Measurements from ENCODE around the gene TYMP. TPM values are rescaled to one million over a fixed set of nuclear protein-coding genes. Genes with fewer than 3 reads are reported as not detected.
A peak's percentile ranks its signal among the peaks of the same experiment; 100 is the strongest.

TYMP gene
- total RNA-seq, 4 donors from 2014 or later: 4.4 to 21.5 (median 15.6) TPM

DNA sequence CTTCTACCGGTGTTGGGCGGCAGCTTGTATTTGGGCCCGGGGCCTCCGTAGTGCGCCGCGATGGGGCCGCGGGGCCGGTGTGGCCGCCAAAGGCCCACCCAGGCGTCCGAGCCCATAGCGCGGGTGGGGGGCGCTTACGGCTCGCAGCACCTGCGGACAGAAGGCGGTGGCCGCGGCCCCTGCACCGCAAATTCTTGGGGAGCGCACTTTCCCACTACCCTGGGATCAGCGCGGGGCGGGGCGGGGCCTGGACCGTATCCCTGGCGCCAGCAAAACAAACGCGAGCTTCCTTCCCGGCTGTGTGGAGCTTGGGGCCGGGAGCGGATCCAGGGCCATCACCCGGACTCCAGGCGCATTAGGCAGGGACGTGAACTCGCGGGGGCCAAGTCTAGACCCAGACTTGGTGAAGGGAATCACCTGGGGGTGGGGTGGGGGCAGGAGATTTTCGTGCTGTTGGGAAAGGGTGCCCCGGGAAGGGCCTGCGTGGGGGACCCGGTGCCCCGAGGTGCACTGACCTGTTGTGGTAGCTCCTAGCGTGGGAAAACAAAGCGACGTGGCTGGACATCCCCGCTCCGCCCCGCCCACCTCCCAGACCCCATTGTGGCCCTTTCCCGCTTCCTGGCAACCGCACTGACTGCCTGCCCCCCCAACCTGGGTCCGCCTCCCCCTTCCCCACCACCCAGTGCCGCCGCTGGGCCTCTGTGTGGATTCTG, 2.3 kb upstream of the TYMP start:
- TF ChIP-seq POLR2A (IDR thresholded peaks at IDR 0.05): peak in 1 of 2 donors; percentile 46
- TF ChIP-seq, protein P1, sequence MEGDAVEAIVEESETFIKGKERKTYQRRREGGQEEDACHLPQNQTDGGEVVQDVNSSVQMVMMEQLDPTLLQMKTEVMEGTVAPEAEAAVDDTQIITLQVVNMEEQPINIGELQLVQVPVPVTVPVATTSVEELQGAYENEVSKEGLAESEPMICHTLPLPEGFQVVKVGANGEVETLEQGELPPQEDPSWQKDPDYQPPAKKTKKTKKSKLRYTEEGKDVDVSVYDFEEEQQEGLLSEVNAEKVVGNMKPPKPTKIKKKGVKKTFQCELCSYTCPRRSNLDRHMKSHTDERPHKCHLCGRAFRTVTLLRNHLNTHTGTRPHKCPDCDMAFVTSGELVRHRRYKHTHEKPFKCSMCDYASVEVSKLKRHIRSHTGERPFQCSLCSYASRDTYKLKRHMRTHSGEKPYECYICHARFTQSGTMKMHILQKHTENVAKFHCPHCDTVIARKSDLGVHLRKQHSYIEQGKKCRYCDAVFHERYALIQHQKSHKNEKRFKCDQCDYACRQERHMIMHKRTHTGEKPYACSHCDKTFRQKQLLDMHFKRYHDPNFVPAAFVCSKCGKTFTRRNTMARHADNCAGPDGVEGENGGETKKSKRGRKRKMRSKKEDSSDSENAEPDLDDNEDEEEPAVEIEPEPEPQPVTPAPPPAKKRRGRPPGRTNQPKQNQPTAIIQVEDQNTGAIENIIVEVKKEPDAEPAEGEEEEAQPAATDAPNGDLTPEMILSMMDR (IDR thresholded peaks at IDR 0.05): no peak
- Histone ChIP-seq H3K4me3 (peak overlapping the region; percentile 39 to 40), H3K36me3 (no peaks in the 10 kb centered on the region), H3K27me3 (peaks cover 4 to 24% of the 10 kb centered on the region in 2 donors), H3K27ac (peak overlapping the region; percentile 77 to 85), H3K4me1 (peaks cover 0 to 11% of the 10 kb centered on the region in 2 donors), H3K9me3 (no peaks in the 10 kb centered on the region)
- intact Hi-C loops (cut with DNase I; ENCODE audit: low total_unique reads): no loop called here
- DNase-seq: peak; percentile 66 to 72

DNA sequence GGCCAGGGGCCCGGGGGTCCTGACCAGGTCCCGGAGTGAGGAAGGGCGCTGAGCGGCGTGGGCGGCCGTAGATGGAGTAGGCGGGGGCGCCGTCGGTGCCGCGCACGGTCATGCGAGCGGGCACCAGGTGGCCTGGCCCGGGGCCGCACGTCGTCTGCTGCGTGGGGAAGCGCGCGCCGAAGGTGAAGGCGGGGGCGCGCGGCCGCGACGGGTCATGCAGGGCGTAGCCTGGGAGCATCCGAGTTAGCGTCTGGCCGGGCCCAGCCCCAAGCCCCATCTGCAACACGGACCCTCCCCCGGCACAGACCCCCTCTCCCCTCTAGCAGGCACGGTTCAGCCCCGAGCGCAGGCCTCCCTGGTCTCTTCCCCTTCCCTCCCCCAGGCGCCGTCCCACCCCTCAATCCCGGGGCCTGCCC, 1.7 kb upstream of the TYMP start:
- H3K27ac ChIP-seq: peak overlapping the region; percentile 77 to 85
- peaks cover 0 to 11% of the 10 kb centered on the region in 2 donors for H3K4me1 ChIP-seq
- peak overlapping the region; percentile 39 to 40 for H3K4me3 ChIP-seq
- intact Hi-C loops (cut with DNase I; ENCODE audit: low total_unique reads): no loop called here
- TF ChIP-seq, protein P1 (IDR thresholded peaks at IDR 0.05): no peak
- TF ChIP-seq POLR2A (IDR thresholded peaks at IDR 0.05): no peak
- H3K36me3 ChIP-seq: no peaks in the 10 kb centered on the region
- DNase-seq: peak in 1 of 2 donors; percentile 45
- no peaks in the 10 kb centered on the region for H3K9me3 ChIP-seq
- peaks cover 4 to 24% of the 10 kb centered on the region in 2 donors for H3K27me3 ChIP-seq

DNA sequence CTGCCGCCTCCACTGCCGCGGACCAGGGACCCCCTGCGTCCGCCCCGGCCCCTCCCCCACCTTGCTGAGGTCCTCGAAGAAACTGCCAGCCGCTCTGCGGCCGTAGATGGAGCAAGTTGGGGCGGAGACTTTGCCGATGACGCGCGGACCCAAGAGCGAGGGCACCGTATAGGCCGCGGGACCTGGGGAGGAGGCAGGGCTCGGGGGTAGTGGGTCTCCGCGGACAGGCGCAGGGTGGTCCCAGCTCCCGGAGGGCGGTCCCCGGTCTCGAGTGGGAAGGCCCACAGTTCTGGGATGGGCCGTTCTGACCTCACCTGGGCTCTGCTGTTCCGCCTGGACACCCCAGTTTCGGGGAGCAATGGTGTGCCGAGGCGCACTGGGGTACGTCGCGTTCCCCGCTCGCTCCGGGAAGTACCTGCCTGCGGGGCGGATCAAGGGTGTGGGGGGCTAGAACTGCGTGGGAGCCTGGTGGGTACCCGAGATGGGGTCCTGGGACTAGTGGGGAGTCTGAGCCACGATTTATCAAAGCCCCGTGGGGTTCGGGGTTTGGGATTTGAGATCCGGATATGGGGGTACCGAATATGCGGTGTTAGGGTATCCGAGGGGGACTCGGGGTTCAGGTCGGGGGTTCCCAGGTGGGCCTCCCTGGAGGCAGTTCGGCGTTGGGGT, 1.2 kb upstream of the TYMP start:
- Histone ChIP-seq H3K36me3 (no peaks in the 10 kb centered on the region), H3K4me3 (peak overlapping the region; percentile 39 to 40), H3K4me1 (peaks cover 0 to 11% of the 10 kb centered on the region in 2 donors), H3K27me3 (peaks cover 4 to 24% of the 10 kb centered on the region in 2 donors), H3K27ac (peak overlapping the region; percentile 77 to 85), H3K9me3 (no peaks in the 10 kb centered on the region)
- intact Hi-C loops (cut with DNase I; ENCODE audit: low total_unique reads): no loop called here
- peak; percentile 70 to 82 for DNase-seq
- TF ChIP-seq POLR2A (IDR thresholded peaks at IDR 0.05): peak; percentile 63 to 64
- TF ChIP-seq, protein P1 (IDR thresholded peaks at IDR 0.05): no peak

DNA sequence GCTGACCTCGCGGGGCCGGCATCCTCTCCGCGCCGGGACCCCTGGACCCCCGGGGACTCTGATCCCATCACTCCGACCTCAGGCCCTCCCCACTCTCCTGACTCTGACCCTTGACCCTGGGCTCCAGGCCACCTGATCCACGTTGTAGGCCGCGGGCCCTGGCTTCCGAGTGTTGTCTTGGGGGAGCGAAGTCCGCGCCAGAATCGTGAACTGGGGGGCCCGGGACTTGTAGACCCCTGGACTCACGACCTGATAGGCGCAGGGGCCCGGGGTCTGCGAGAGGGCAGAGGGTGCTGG, 716 bp upstream of the TYMP start:
- peaks cover 4 to 24% of the 10 kb centered on the region in 2 donors for H3K27me3 ChIP-seq
- H3K4me3 ChIP-seq: peak overlapping the region; percentile 39 to 40
- H3K27ac ChIP-seq: peak overlapping the region; percentile 77 to 85
- intact Hi-C loops (cut with DNase I; ENCODE audit: low total_unique reads): no loop called here
- DNase-seq: peak in 1 of 2 donors; percentile 43
- H3K36me3 ChIP-seq: no peaks in the 10 kb centered on the region
- no peaks in the 10 kb centered on the region for H3K9me3 ChIP-seq
- H3K4me1 ChIP-seq: peaks cover 0 to 11% of the 10 kb centered on the region in 2 donors
- no peak for TF ChIP-seq POLR2A (IDR thresholded peaks at IDR 0.05)
- TF ChIP-seq, protein P1 (IDR thresholded peaks at IDR 0.05): no peak

DNA sequence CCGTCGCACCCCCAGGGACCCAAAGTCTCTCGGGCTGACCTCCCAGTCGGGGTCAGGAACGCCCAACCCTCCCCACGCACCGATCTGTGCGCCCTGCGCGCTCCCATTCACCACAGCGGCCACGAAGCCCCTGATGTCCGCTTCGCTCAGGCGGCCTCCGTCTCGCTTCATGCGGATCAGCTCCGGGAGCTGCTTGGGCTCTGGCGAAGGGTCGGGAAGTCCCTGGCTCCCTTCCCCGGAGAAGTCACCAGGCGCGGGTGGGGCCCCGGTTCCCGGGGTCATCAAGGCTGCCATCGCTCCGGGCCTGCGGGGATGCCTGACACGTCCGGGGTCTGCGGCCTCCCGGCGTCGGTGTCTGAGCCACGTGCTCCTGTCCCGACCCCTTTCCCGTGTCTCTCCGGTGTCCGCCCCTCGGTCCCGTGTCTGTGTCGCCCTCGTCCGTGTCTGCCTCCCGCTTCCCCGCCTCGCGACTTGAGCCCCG, 356 bp downstream of the TYMP start:
- intact Hi-C loops (cut with DNase I; ENCODE audit: low total_unique reads): no loop called here
- no peak for DNase-seq
- Histone ChIP-seq H3K36me3 (no peaks in the 10 kb centered on the region), H3K27me3 (peaks cover 4 to 24% of the 10 kb centered on the region in 2 donors), H3K9me3 (no peaks in the 10 kb centered on the region), H3K4me3 (peak overlapping the region; percentile 10 to 40), H3K4me1 (peaks cover 0 to 11% of the 10 kb centered on the region in 2 donors), H3K27ac (peak overlapping the region; percentile 77 to 85)
- no peak for TF ChIP-seq POLR2A (IDR thresholded peaks at IDR 0.05)
- TF ChIP-seq, protein P1 (IDR thresholded peaks at IDR 0.05): no peak

All from uterus (tissue), 4 donors.